Dedifferentiated amniotic fluid mesenchymal stem cell (primary cell): ENCODE data around the gene RER1.

Experiments
- DNase-seq: peaks from one replicate; pipeline ENCODE4 v3.0.0-alpha.2; 2016; ENCODE audit errors: extremely low spot score

Gene RER1

GRCh38 chr1:2391041-2391930, at the start of gene RER1, which contains the start of gene MORN1:
TSS of gene RER1 (plus strand) at chr1:2391841. CDS start at chr1:2395791, 3,950 bp downstream.
TSS of gene MORN1 (minus strand) at chr1:2391554. CDS start at chr1:2391533, 21 bp downstream.
- peak; percentile 98 for DNase-seq

GRCh38 chr1:2342384-2343022, 49.1 kb upstream of the RER1 start:
- DNase-seq, result no peak

- no peak for DNase-seq
These were observed 48.4 kb upstream of the RER1 start for GRCh38 chr1:2343023-2343935.

GRCh38 chr1:2344121-2344681, 47.4 kb upstream of the RER1 start:
- DNase-seq, result no peak

- DNase-seq, result no peak
These were observed 46.8 kb upstream of the RER1 start for GRCh38 chr1:2344744-2345296.

GRCh38 chr1:2345297-2346075, 46.2 kb upstream of the RER1 start:
- no peak for DNase-seq

- DNase-seq, result no peak
These were observed 44.8 kb upstream of the RER1 start for GRCh38 chr1:2346691-2347408.

GRCh38 chr1:2347409-2347785, 44.2 kb upstream of the RER1 start:
- no peak for DNase-seq

- DNase-seq, result no peak
These were observed 43.7 kb upstream of the RER1 start for GRCh38 chr1:2347896-2348295.

GRCh38 chr1:2348346-2349325, 43.0 kb upstream of the RER1 start:
- no peak for DNase-seq

- DNase-seq, result no peak
These were observed 41.8 kb upstream of the RER1 start for GRCh38 chr1:2349806-2350205.

GRCh38 chr1:2350501-2350900, 41.1 kb upstream of the RER1 start:
- DNase-seq, result no peak

GRCh38 chr1:2350911-2351655, 40.6 kb upstream of the RER1 start:
- DNase-seq, result no peak

- DNase-seq, result no peak
These were observed 39.9 kb upstream of the RER1 start for GRCh38 chr1:2351723-2352122.

GRCh38 chr1:2352341-2352896, 39.2 kb upstream of the RER1 start:
- no peak for DNase-seq

GRCh38 chr1:2352897-2353550, 38.6 kb upstream of the RER1 start:
- DNase-seq, result no peak
